Small intestine (tissue), 7 donors: Measurements from ENCODE around the gene TP53I11. TPM values are rescaled to one million over a fixed set of nuclear protein-coding genes. Genes with fewer than 3 reads are reported as not detected.

ENCODE experiments used
- DNase-seq, 2 donors: peaks; one replicate each; pipeline versions ENCODE4 v3.0.0 to v3.0.0-alpha.2; 2013
- FAIRE-seq: peaks from 2 replicates; lab custom pipeline; 2012; peaks lifted over from hg19 to GRCh38; lab: Jason Lieb, UNC
- H3K27ac ChIP-seq, 3 donors: one replicate each; pipeline ENCODE4 v1.5.1; 2013; ENCODE audit warnings: low read length in 2 of 3, mild to moderate bottlenecking in 2 of 3, control low read depth in 1 of 3, inconsistent platforms in 1 of 3, low read depth in 1 of 3, moderate library complexity in 1 of 3
- H3K27me3 ChIP-seq, 3 donors: one replicate each; pipeline ENCODE4 v1.6.1; 2013; ENCODE audit warnings: low read length in 3 of 3, inconsistent platforms in 1 of 3; ENCODE audit not compliant: control insufficient read depth in 3 of 3, insufficient read depth in 3 of 3
- H3K36me3 ChIP-seq, 3 donors: one replicate each; pipeline ENCODE4 v1.6.1; 2013; ENCODE audit warnings: low read length in 3 of 3, inconsistent platforms in 1 of 3, low read depth in 1 of 3, mild to moderate bottlenecking in 1 of 3, moderate library complexity in 1 of 3; ENCODE audit not compliant: control insufficient read depth in 3 of 3, insufficient read depth in 2 of 3
- H3K4me1 ChIP-seq, 3 donors: one replicate each; pipeline ENCODE4 v1.6.1; 2013; ENCODE audit warnings: low read length in 2 of 3, inconsistent platforms in 1 of 3, low read depth in 1 of 3, mild to moderate bottlenecking in 1 of 3, moderate library complexity in 1 of 3; ENCODE audit not compliant: control insufficient read depth in 3 of 3, insufficient read depth in 2 of 3
- H3K4me3 ChIP-seq, 3 donors: one replicate each; pipeline ENCODE4 v1.5.1; 2013; ENCODE audit warnings: low read length in 3 of 3, control low read depth in 1 of 3, inconsistent platforms in 1 of 3, low read depth in 1 of 3, mild to moderate bottlenecking in 1 of 3, moderate library complexity in 1 of 3
- H3K9me3 ChIP-seq, 2 donors: one replicate each; pipeline ENCODE4 v1.6.1; 2013; ENCODE audit warnings: low read depth in 1 of 2, low read length in 1 of 2; ENCODE audit not compliant: control insufficient read depth in 2 of 2, insufficient read depth in 1 of 2
- WGBS, 3 donors: extraction: QIAGEN DNeasy Blood & Tissue Kit; methylation state at CpG; one replicate each; pipeline ENCODE4 v1.1.7; 2013; 5-methylcytosine and 5-hydroxymethylcytosine counted together
- polyA plus RNA-seq, 4 donors: library from polyadenylated mRNA; stranded (reverse) in 3 of 4; unstranded in 1 of 4; fragments of 200-250 nt in 3 of 4; fragments of 120-200 nt in 1 of 4; gene quantifications; one replicate each; pipeline versions ENCODE4 v1.2.1 to v1.2.3, GENCODE V29; 2013
- donor health status: healthy with polysubstance abuse.
- donor health status: control.
- donor health status: control.
- donor health status: Bipolar disorder and iron deficiency.
- donor health status: healthy.

The TP53I11 gene
- polyA plus RNA-seq, 4 donors: 6.8 to 105 (median 36.7) TPM

GRCh38 chr11:44983786-44984185 is 33.1 kb upstream of the TP53I11 start:
- FAIRE-seq (no peak), DNase-seq (no peak)
- WGBS, 3 donors: 57 to 80% (median 59%) methylated on average over 7 of the region's 7 CpGs
- Histone ChIP-seq H3K27me3 (peaks cover 0 to 5% (median 0%) of the 10 kb centered on the region in 3 donors), H3K4me3 (no peak overlapping the region), H3K9me3 (peaks cover 0 to 5% of the 10 kb centered on the region in 2 donors), H3K27ac (no peak overlapping the region), H3K4me1 (peaks cover 3 to 9% (median 6%) of the 10 kb centered on the region in 3 donors), H3K36me3 (no peaks in the 10 kb centered on the region)

- Histone ChIP-seq H3K4me3 (no peak overlapping the region), H3K36me3 (no peaks in the 10 kb centered on the region), H3K27ac (no peak overlapping the region), H3K27me3 (peaks cover 0 to 3% (median 0%) of the 10 kb centered on the region in 3 donors), H3K4me1 (peaks cover 8 to 21% (median 9%) of the 10 kb centered on the region in 3 donors), H3K9me3 (peaks cover 0 to 5% of the 10 kb centered on the region in 2 donors)
- FAIRE-seq (no peak), DNase-seq (no peak)
- 93 to 94% (median 94%) methylated on average over 8 of the region's 8 CpGs for WGBS, 3 donors
These were observed 31.9 kb upstream of the TP53I11 start for GRCh38 chr11:44982496-44983062.

GRCh38 chr11:44980533-44981427 is 30.1 kb upstream of the TP53I11 start:
- H3K9me3 ChIP-seq: peaks cover 0 to 5% of the 10 kb centered on the region in 2 donors
- WGBS, 3 donors: 55 to 69% (median 57%) methylated on average over 15 of the region's 15 CpGs
- H3K4me1 ChIP-seq: peaks cover 10 to 34% (median 12%) of the 10 kb centered on the region in 3 donors
- no peak for FAIRE-seq
- peak in 1 of 2 donors; percentile 28 for DNase-seq
- H3K27me3 ChIP-seq: peaks cover 0 to 3% (median 0%) of the 10 kb centered on the region in 3 donors
- H3K36me3 ChIP-seq: no peaks in the 10 kb centered on the region
- H3K27ac ChIP-seq: peak overlapping the region in 1 of 3 donors; percentile 84
- H3K4me3 ChIP-seq: no peak overlapping the region

- Histone ChIP-seq H3K4me3 (no peak overlapping the region), H3K27me3 (peaks cover 0 to 3% (median 0%) of the 10 kb centered on the region in 3 donors), H3K36me3 (no peaks in the 10 kb centered on the region), H3K27ac (peak overlapping the region; percentile 0 to 84 (median 27)), H3K9me3 (peaks cover 0 to 5% of the 10 kb centered on the region in 2 donors), H3K4me1 (peaks cover 10 to 34% (median 12%) of the 10 kb centered on the region in 3 donors)
- 20 to 59% (median 39%) methylated on average over 24 of the region's 24 CpGs for WGBS, 3 donors
- FAIRE-seq: no peak
- peak in 1 of 2 donors; percentile 76 for DNase-seq
These were observed 29.1 kb upstream of the TP53I11 start for GRCh38 chr11:44979543-44980399.

GRCh38 chr11:44978961-44979331 is 28.3 kb upstream of the TP53I11 start:
- H3K4me1 ChIP-seq: peaks cover 10 to 34% (median 12%) of the 10 kb centered on the region in 3 donors
- H3K4me3 ChIP-seq: no peak overlapping the region
- no peaks in the 10 kb centered on the region for H3K27me3 ChIP-seq
- H3K9me3 ChIP-seq: peaks cover 0 to 5% of the 10 kb centered on the region in 2 donors
- H3K36me3 ChIP-seq: no peaks in the 10 kb centered on the region
- 13 to 67% (median 29%) methylated on average over 1 of the region's 1 CpG for WGBS, 3 donors
- H3K27ac ChIP-seq: peak overlapping the region; percentile 24 to 84 (median 47)
- no peak for FAIRE-seq
- DNase-seq: peak; percentile 74 to 80

GRCh38 chr11:44978274-44978960 is 27.7 kb upstream of the TP53I11 start:
- no peaks in the 10 kb centered on the region for H3K27me3 ChIP-seq
- H3K9me3 ChIP-seq: peaks cover 0 to 5% of the 10 kb centered on the region in 2 donors
- DNase-seq: no peak
- peaks cover 10 to 34% (median 12%) of the 10 kb centered on the region in 3 donors for H3K4me1 ChIP-seq
- H3K4me3 ChIP-seq: no peak overlapping the region
- peak overlapping the region; percentile 27 to 84 (median 47) for H3K27ac ChIP-seq
- H3K36me3 ChIP-seq: no peaks in the 10 kb centered on the region
- FAIRE-seq: no peak
- 24 to 44% (median 30%) methylated on average over 3 of the region's 3 CpGs for WGBS, 3 donors

GRCh38 chr11:44977493-44977984 is 26.9 kb upstream of the TP53I11 start:
- H3K27me3 ChIP-seq: no peaks in the 10 kb centered on the region
- WGBS, 3 donors: 8 to 17% (median 11%) methylated on average over 9 of the region's 9 CpGs
- H3K27ac ChIP-seq: peak overlapping the region in 2 of 3 donors; percentile 30 to 84
- FAIRE-seq: no peak
- H3K4me1 ChIP-seq: peaks cover 10 to 34% (median 12%) of the 10 kb centered on the region in 3 donors
- H3K9me3 ChIP-seq: peaks cover 0 to 5% of the 10 kb centered on the region in 2 donors
- H3K36me3 ChIP-seq: no peaks in the 10 kb centered on the region
- no peak overlapping the region for H3K4me3 ChIP-seq
- DNase-seq: peak; percentile 64 to 71
